HUES6 (cell line): ENCODE data around the gene DOCK9.
A peak's percentile ranks its signal among the peaks of the same experiment; 100 is the strongest.
"Not testable (repeated sequence)": the region's sequence is repeated elsewhere in the genome, so short reads cannot be mapped to it uniquely, and the experiment has no call there.

ENCODE experiments used
- H3K27ac ChIP-seq: 2 replicates; pipeline ENCODE4 v1.7.0; 2013; ENCODE audit warnings: low read depth, mild to moderate bottlenecking, low read length, inconsistent platforms
- H3K27me3 ChIP-seq: 2 replicates; pipeline ENCODE4 v1.6.1; 2013; ENCODE audit warnings: low read length; ENCODE audit not compliant: control insufficient read depth, insufficient read depth
- H3K36me3 ChIP-seq: 2 replicates; pipeline ENCODE4 v1.6.1; 2013; ENCODE audit warnings: low read length; ENCODE audit not compliant: control insufficient read depth, insufficient read depth
- H3K4me1 ChIP-seq: 2 replicates; pipeline ENCODE4 v1.6.1; 2013; ENCODE audit warnings: low read length; ENCODE audit not compliant: control insufficient read depth, insufficient read depth
- H3K4me3 ChIP-seq: 2 replicates; pipeline ENCODE4 v1.5.1; 2013; ENCODE audit warnings: low read depth, low read length
- H3K9ac ChIP-seq: one replicate; pipeline ENCODE4 v1.6.1; 2013; ENCODE audit warnings: mild to moderate bottlenecking, low read length
- H3K9me3 ChIP-seq: 2 replicates; pipeline ENCODE4 v1.6.1; 2013; ENCODE audit warnings: low read depth, low read length; ENCODE audit not compliant: control insufficient read depth, insufficient read depth

The DOCK9 gene

GRCh38 chr13:98755729-98756128, 222.1 kb downstream of the DOCK9 start:
- H3K27ac ChIP-seq: no peak overlapping the region
- H3K36me3 ChIP-seq: no peaks in the 10 kb centered on the region
- H3K4me3 ChIP-seq: no peak overlapping the region
- peaks cover 7% of the 10 kb centered on the region for H3K4me1 ChIP-seq
- H3K9ac ChIP-seq: no peak overlapping the region
- peaks cover 4% of the 10 kb centered on the region; the same call in 1 of the 2 replicates for H3K9me3 ChIP-seq
- peaks cover 31% of the 10 kb centered on the region for H3K27me3 ChIP-seq

GRCh38 chr13:98755116-98755515, 222.7 kb downstream of the DOCK9 start:
- no peaks in the 10 kb centered on the region for H3K36me3 ChIP-seq
- no peaks in the 10 kb centered on the region for H3K9me3 ChIP-seq
- peaks cover 7% of the 10 kb centered on the region for H3K4me1 ChIP-seq
- no peak overlapping the region for H3K4me3 ChIP-seq
- H3K27me3 ChIP-seq: peaks cover 34% of the 10 kb centered on the region
- no peak overlapping the region for H3K9ac ChIP-seq
- H3K27ac ChIP-seq: no peak overlapping the region

- not testable (repeated sequence) for H3K9ac ChIP-seq, H3K4me1 ChIP-seq, H3K27ac ChIP-seq, H3K9me3 ChIP-seq, H3K4me3 ChIP-seq, H3K36me3 ChIP-seq
- H3K27me3 ChIP-seq: peaks cover 38% of the 10 kb centered on the region
Observed at GRCh38 chr13:98754468-98754867, 223.4 kb downstream of the DOCK9 start.

GRCh38 chr13:98752467-98753290, 225.2 kb downstream of the DOCK9 start, which contains the start of gene SLC15A1:
SLC15A1 (minus strand) TSS chr13:98752672; CDS start chr13:98752598, 74 bp downstream.
- H3K4me3 ChIP-seq: peak within 1 kb of the TSS; percentile 65
- H3K27me3 ChIP-seq: peaks cover 42% of the 10 kb centered on the region
- H3K9ac ChIP-seq: no peak within 1 kb of the TSS
- no peak within 1 kb of the TSS for H3K27ac ChIP-seq
- no peaks in the 10 kb centered on the region for H3K9me3 ChIP-seq
- H3K4me1 ChIP-seq: peaks cover 7% of the 10 kb centered on the region
- no peaks in the 10 kb centered on the region for H3K36me3 ChIP-seq

- peaks cover 7% of the 10 kb centered on the region for H3K4me1 ChIP-seq
- no peaks in the 10 kb centered on the region for H3K36me3 ChIP-seq
- no peaks in the 10 kb centered on the region for H3K9me3 ChIP-seq
- H3K27me3 ChIP-seq: peaks cover 42% of the 10 kb centered on the region
- no peak overlapping the region for H3K27ac ChIP-seq
- no peak overlapping the region for H3K9ac ChIP-seq
- peak overlapping the region; percentile 65 for H3K4me3 ChIP-seq
Observed at GRCh38 chr13:98751861-98752466, 225.9 kb downstream of the DOCK9 start.

- peaks cover 7% of the 10 kb centered on the region for H3K4me1 ChIP-seq
- H3K9me3 ChIP-seq: no peaks in the 10 kb centered on the region
- peak overlapping the region; percentile 65 for H3K4me3 ChIP-seq
- H3K27me3 ChIP-seq: peaks cover 42% of the 10 kb centered on the region
- no peak overlapping the region for H3K27ac ChIP-seq
- H3K36me3 ChIP-seq: no peaks in the 10 kb centered on the region
- H3K9ac ChIP-seq: no peak overlapping the region
Observed at GRCh38 chr13:98751367-98751782, 226.5 kb downstream of the DOCK9 start.

- H3K36me3 ChIP-seq: no peaks in the 10 kb centered on the region
- H3K4me1 ChIP-seq: peaks cover 7% of the 10 kb centered on the region
- peaks cover 36% of the 10 kb centered on the region for H3K27me3 ChIP-seq
- H3K4me3 ChIP-seq: no peak overlapping the region
- peaks cover 8% of the 10 kb centered on the region; the same call in 1 of the 2 replicates for H3K9me3 ChIP-seq
- no peak overlapping the region for H3K9ac ChIP-seq
- no peak overlapping the region for H3K27ac ChIP-seq
Observed at GRCh38 chr13:98749501-98749900, 228.4 kb downstream of the DOCK9 start.

GRCh38 chr13:98746968-98747367, 230.9 kb downstream of the DOCK9 start:
- no peaks in the 10 kb centered on the region for H3K36me3 ChIP-seq
- H3K27ac ChIP-seq: no peak overlapping the region
- H3K4me1 ChIP-seq: peaks cover 6% of the 10 kb centered on the region
- no peak overlapping the region for H3K4me3 ChIP-seq
- peaks cover 23% of the 10 kb centered on the region for H3K27me3 ChIP-seq
- H3K9me3 ChIP-seq: peaks cover 8% of the 10 kb centered on the region; the same call in 1 of the 2 replicates
- no peak overlapping the region for H3K9ac ChIP-seq
